ENCODE measurements around the gene DPF1. TPM values are rescaled to one million over a fixed set of nuclear protein-coding genes. Genes with fewer than 3 reads are reported as not detected.

DPF1 gene
- total RNA-seq, 2 experiments from 2014 or later = not detected

DNA sequence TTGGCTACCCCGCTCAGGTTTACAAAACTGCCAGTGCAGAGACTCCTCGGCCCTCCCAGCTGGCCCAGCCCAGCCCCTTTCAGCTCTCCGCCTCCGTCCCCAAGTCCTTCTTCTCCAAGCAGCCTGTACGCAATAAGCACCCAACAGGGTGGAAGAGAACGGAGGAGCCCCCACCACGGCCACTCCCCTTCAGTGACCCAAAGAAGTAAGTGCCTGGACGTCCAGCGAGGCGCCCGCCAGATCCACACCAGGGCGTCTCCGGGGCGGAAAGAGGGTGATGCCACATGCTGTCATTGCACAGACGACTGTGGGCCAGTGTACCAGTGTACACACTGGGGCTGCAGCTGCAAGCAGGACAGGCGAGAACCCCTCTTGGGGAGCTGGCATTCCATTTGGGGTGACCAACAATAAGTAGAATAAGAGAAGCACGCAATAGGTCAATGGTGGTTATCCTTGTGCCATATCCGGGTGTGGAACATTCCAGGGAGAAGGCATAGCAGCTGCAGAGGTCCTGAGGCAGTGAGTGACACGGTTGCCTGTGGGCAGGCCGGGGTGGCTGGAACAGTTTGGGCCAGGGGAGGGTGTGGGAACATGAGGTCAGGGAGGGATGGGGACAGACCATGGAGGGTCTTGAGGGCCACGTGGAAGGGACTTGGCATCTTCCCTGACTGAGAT lies 41.3 kb downstream of the DPF1 start:
- ChIA-PET POLR2A (no interaction called here), CTCF (no interaction called here)
- H3K4me3 Mint-ChIP-seq = no peak overlapping the region

GRCh38 chr19:38180071-38180470 lies 44.0 kb downstream of the DPF1 start:
- intact Hi-C loops (cut with DNase I, micrococcal nuclease) = no loop called here
- peaks cover 12 to 35% of the 10 kb centered on the region in 2 experiments for H3K9me3 ChIP-seq (ENCODE audit: control insufficient read depth in 1 of 2, insufficient read depth in 1 of 2, low read length in 2 of 2)
- CTCF ChIA-PET = no interaction called here
- Mint-ChIP-seq H3K4me1 (ENCODE audit: low read depth) (no peaks in the 10 kb centered on the region), H3K36me3 (ENCODE audit: low read depth) (peaks cover 65% of the 10 kb centered on the region), H3K27me3 (no peaks in the 10 kb centered on the region), H3K4me3 (no peak overlapping the region), H3K27ac (no peak overlapping the region), H3K9me3 (peaks cover 2% of the 10 kb centered on the region)
- H3K27me3 ChIP-seq (ENCODE audit: control insufficient read depth in 1 of 2, insufficient read depth in 2 of 2, low read length in 2 of 2) = no peaks in the 10 kb centered on the region
- DNase-seq (no peak), ATAC-seq (ENCODE audit: poor library complexity) (no peak)
- TF ChIP-seq, protein P1, sequence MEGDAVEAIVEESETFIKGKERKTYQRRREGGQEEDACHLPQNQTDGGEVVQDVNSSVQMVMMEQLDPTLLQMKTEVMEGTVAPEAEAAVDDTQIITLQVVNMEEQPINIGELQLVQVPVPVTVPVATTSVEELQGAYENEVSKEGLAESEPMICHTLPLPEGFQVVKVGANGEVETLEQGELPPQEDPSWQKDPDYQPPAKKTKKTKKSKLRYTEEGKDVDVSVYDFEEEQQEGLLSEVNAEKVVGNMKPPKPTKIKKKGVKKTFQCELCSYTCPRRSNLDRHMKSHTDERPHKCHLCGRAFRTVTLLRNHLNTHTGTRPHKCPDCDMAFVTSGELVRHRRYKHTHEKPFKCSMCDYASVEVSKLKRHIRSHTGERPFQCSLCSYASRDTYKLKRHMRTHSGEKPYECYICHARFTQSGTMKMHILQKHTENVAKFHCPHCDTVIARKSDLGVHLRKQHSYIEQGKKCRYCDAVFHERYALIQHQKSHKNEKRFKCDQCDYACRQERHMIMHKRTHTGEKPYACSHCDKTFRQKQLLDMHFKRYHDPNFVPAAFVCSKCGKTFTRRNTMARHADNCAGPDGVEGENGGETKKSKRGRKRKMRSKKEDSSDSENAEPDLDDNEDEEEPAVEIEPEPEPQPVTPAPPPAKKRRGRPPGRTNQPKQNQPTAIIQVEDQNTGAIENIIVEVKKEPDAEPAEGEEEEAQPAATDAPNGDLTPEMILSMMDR (IDR thresholded peaks at IDR 0.05) = no peak
- POLR2A ChIA-PET = no interaction called here
- H3K27ac ChIP-seq (ENCODE audit: low read depth in 1 of 2, low read length in 2 of 2) = no peak overlapping the region
- H3K4me1 ChIP-seq (ENCODE audit: insufficient read depth, low read length) = no peaks in the 10 kb centered on the region
- H3K36me3 ChIP-seq (ENCODE audit: insufficient read depth, low read length) = peaks cover 7% of the 10 kb centered on the region
- H3K4me3 ChIP-seq (ENCODE audit: low read length) = no peak overlapping the region

More for the DNA sequence above, 41.3 kb downstream of the DPF1 start:
- DNase-seq (no peak), ATAC-seq (ENCODE audit: poor library complexity) (no peak)
- Mint-ChIP-seq H3K27me3 (no peaks in the 10 kb centered on the region), H3K9me3 (peaks cover 2% of the 10 kb centered on the region), H3K27ac (no peak overlapping the region), H3K4me1 (ENCODE audit: low read depth) (no peaks in the 10 kb centered on the region), H3K36me3 (ENCODE audit: low read depth) (peaks cover 65% of the 10 kb centered on the region)
- H3K36me3 ChIP-seq (ENCODE audit: insufficient read depth, low read length) = peaks cover 11% of the 10 kb centered on the region
- H3K27ac ChIP-seq (ENCODE audit: low read depth in 1 of 2, low read length in 2 of 2) = no peak overlapping the region
- no peaks in the 10 kb centered on the region for H3K4me1 ChIP-seq (ENCODE audit: insufficient read depth, low read length)
- H3K9me3 ChIP-seq (ENCODE audit: control insufficient read depth in 1 of 2, insufficient read depth in 1 of 2, low read length in 2 of 2) = peaks cover 12 to 33% of the 10 kb centered on the region in 2 experiments
- no peaks in the 10 kb centered on the region for H3K27me3 ChIP-seq (ENCODE audit: control insufficient read depth in 1 of 2, insufficient read depth in 2 of 2, low read length in 2 of 2)
- intact Hi-C loops (cut with DNase I, micrococcal nuclease) = no loop called here
- TF ChIP-seq, protein P1 (IDR thresholded peaks at IDR 0.05) = no peak
- H3K4me3 ChIP-seq (ENCODE audit: low read length) = no peak overlapping the region

DNA sequence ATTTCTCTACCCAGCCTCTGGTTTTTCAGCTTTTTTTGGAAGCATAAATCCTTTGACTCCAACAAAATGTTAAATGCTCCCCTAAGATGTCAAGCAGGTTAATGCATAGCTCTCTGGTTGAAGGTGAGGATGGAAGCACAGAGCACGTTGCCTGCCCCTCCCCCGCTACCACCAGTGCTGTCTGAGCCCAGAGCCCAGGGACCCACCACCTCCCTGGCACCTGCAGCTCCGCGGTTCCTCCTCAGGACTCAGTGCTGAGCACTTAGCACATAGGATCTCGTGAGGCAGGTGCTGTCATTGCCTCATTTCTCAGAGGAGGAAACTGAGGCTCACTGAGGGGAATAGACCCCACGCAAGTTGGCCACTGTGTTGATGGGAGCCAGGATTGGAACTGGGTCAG lies 48.6 kb downstream of the DPF1 start:
- intact Hi-C loops (cut with DNase I, micrococcal nuclease) = no loop called here
- Histone ChIP-seq H3K4me1 (ENCODE audit: insufficient read depth, low read length) (no peaks in the 10 kb centered on the region), H3K27ac (ENCODE audit: low read depth in 1 of 2, low read length in 2 of 2) (no peak overlapping the region), H3K27me3 (ENCODE audit: control insufficient read depth in 1 of 2, insufficient read depth in 2 of 2, low read length in 2 of 2) (no peaks in the 10 kb centered on the region), H3K4me3 (ENCODE audit: low read length) (no peak overlapping the region), H3K9me3 (ENCODE audit: control insufficient read depth in 1 of 2, insufficient read depth in 1 of 2, low read length in 2 of 2) (peaks cover 10 to 25% of the 10 kb centered on the region in 2 experiments), H3K36me3 (ENCODE audit: insufficient read depth, low read length) (no peaks in the 10 kb centered on the region)
- DNase-seq (no peak), ATAC-seq (ENCODE audit: poor library complexity) (no peak)
- H3K4me1 Mint-ChIP-seq (ENCODE audit: low read depth) = no peaks in the 10 kb centered on the region
- TF ChIP-seq, protein P1 (IDR thresholded peaks at IDR 0.05) = no peak
- ChIA-PET POLR2A (no interaction called here), CTCF (interaction anchor here (1.0 kb wide), 1 partner anchor 273 kb away, joined by 3 read pairs; no protein-coding TSS in a partner anchor)
- H3K36me3 Mint-ChIP-seq (ENCODE audit: low read depth) = peaks cover 48% of the 10 kb centered on the region
- H3K27ac Mint-ChIP-seq = no peak overlapping the region
- H3K4me3 Mint-ChIP-seq = no peak overlapping the region
- H3K9me3 Mint-ChIP-seq = peaks cover 2% of the 10 kb centered on the region
- no peaks in the 10 kb centered on the region for H3K27me3 Mint-ChIP-seq
